Adrenal gland (tissue), 12 donors: ENCODE results near the gene LETMD1. TPM values are rescaled to one million over a fixed set of nuclear protein-coding genes. Genes with fewer than 3 reads are reported as not detected.

ENCODE experiments used
- DNase-seq, 7 donors: peaks; one replicate each; pipeline ENCODE4 v3.0.0-alpha.2; 2019 to 2020
- H3K27ac ChIP-seq, 5 donors: fragments of 200-600 bp; sonication (generic) in 4 of 5; 1 replicate in 3 of 5; 2 replicates in 2 of 5; pipeline versions ENCODE4 v1.5.1 to v1.8.0; 2016 to 2020; ENCODE audit warnings: mild to moderate bottlenecking in 1 of 5
- H3K27me3 ChIP-seq: fragments of 200-600 bp; 2 replicates; pipeline ENCODE4 v1.8.0; 2021
- H3K36me3 ChIP-seq, 2 donors: fragments of 200-600 bp; replicated peaks in 1 of 2; 1 replicate in 1 of 2; 2 replicates in 1 of 2; pipeline versions ENCODE4 v1.5.1 to v1.8.0; 2018 to 2022
- H3K4me1 ChIP-seq, 2 donors: fragments of 200-600 bp; replicated peaks in 1 of 2; 1 replicate in 1 of 2; 2 replicates in 1 of 2; pipeline versions ENCODE4 v1.5.1 to v1.8.0; 2018 to 2021
- H3K4me3 ChIP-seq, 4 donors: fragments of 200-600 bp; sonication (generic) in 3 of 4; one replicate each; pipeline ENCODE4 v1.5.1; 2016 to 2018
- H3K9me3 ChIP-seq, 3 donors: fragments of 200-600 bp; sonication (generic) in 1 of 3; replicated peaks in 1 of 3; 1 replicate in 2 of 3; 2 replicates in 1 of 3; pipeline versions ENCODE4 v1.5.1 to v1.8.0; 2016 to 2021
- POLR2A ChIP-seq, 2 donors: fragments of 450-650 bp; IDR thresholded peaks; one replicate each; pipeline ENCODE4 v1.6.1; 2017; ENCODE audit warnings: antibody characterized with exemption in 2 of 2, mild to moderate bottlenecking in 2 of 2, moderate library complexity in 1 of 2
- WGBS, 4 donors: extraction: QIAGEN DNeasy Blood & Tissue Kit in 2 of 4; methylation state at CpG; one replicate each; pipeline versions ENCODE4 v1.1.5 to v1.1.7; 2013 to 2017; 5-methylcytosine and 5-hydroxymethylcytosine counted together
- intact Hi-C, 2 donors: fragments of 100-400 bp; cut with DNase I; formaldehyde crosslinking; loops; one replicate each; pipeline versions ENCODE4 v1.14.1 to v1.15.0; 2022 to 2023
- polyA plus RNA-seq, 3 donors: library from polyadenylated mRNA; stranded (reverse); fragments of 200-250 nt in 2 of 3; fragments of 350-450 nt in 1 of 3; fragmentation: Illumina TruSeq in 1 of 3; extraction: RNeasy Lipid Tissue Mini Kit (QIAGEN cat#74804) in 1 of 3; gene quantifications; one replicate each; pipeline ENCODE4 v1.2.3, GENCODE V29; 2013 to 2014
- small RNA-seq, 2 donors: library from RNA; depleted of rRNA; stranded (forward); fragments of <200 nt; gene quantifications; one replicate each; pipeline ENCODE3, GENCODE V24; 2016
- total RNA-seq, 9 donors: library from RNA; depleted of rRNA in 4 of 9; stranded (reverse); fragments of >200 nt in 4 of 9; fragments of 120-200 nt in 1 of 9; fragmentation: NEBNext Ultra II Directional in 1 of 9; extraction: Animal tissue kit (Norgen Biotek cat#: 25700) in 1 of 9; gene quantifications; one replicate each; pipeline versions ENCODE4 v1.1.0 to v1.2.4, GENCODE V29; 2013 to 2023
- TF ChIP-seq, protein P1 (sequence below), 6 experiments: fragments of 450-650 bp in 4 of 6; fragments of 200-600 bp in 2 of 6; sonication (generic) in 1 of 6; IDR thresholded peaks; 1 replicate in 5 of 6; 2 replicates in 1 of 6; pipeline versions ENCODE4 v1.5.1 to v1.8.0; 2016 to 2021; ENCODE audit warnings: antibody characterized with exemption in 6 of 6, mild to moderate bottlenecking in 2 of 6, moderate library complexity in 1 of 6
- donor health status: healthy with polysubstance abuse.
- donor health status: Bipolar disorder and iron deficiency.
- donor health status: DM: yes; HTN: yes; CAD: no.
- donor health status: DM: no; HTN: no; CAD: no.
- donor health status: DM: no; HTN: no; CAD: no.
- donor health status: DM: yes; HTN: yes; CAD: no.

LETMD1 gene
- total and polyA plus RNA-seq, 12 donors: 37.7 to 122 (median 73.2) TPM

- H3K36me3 ChIP-seq: peaks cover 0 to 87% of the 10 kb centered on the region in 2 donors
- TF ChIP-seq, protein P1, sequence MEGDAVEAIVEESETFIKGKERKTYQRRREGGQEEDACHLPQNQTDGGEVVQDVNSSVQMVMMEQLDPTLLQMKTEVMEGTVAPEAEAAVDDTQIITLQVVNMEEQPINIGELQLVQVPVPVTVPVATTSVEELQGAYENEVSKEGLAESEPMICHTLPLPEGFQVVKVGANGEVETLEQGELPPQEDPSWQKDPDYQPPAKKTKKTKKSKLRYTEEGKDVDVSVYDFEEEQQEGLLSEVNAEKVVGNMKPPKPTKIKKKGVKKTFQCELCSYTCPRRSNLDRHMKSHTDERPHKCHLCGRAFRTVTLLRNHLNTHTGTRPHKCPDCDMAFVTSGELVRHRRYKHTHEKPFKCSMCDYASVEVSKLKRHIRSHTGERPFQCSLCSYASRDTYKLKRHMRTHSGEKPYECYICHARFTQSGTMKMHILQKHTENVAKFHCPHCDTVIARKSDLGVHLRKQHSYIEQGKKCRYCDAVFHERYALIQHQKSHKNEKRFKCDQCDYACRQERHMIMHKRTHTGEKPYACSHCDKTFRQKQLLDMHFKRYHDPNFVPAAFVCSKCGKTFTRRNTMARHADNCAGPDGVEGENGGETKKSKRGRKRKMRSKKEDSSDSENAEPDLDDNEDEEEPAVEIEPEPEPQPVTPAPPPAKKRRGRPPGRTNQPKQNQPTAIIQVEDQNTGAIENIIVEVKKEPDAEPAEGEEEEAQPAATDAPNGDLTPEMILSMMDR (IDR thresholded peaks at IDR 0.05): no peak
- no peak for TF ChIP-seq POLR2A (IDR thresholded peaks at IDR 0.05)
- WGBS, 4 donors: 92 to 100% (median 98%) methylated on average over 1 of the region's 1 CpG
- DNase-seq: no peak
- no peaks in the 10 kb centered on the region for H3K4me1 ChIP-seq
- no peaks in the 10 kb centered on the region for H3K27me3 ChIP-seq
- no peak overlapping the region for H3K27ac ChIP-seq
- intact Hi-C loops: no loop called here
- H3K4me3 ChIP-seq: no peak overlapping the region
- no peaks in the 10 kb centered on the region for H3K9me3 ChIP-seq
These were observed 50.5 kb downstream of the LETMD1 start for GRCh38 chr12:51098611-51099010.

DNA sequence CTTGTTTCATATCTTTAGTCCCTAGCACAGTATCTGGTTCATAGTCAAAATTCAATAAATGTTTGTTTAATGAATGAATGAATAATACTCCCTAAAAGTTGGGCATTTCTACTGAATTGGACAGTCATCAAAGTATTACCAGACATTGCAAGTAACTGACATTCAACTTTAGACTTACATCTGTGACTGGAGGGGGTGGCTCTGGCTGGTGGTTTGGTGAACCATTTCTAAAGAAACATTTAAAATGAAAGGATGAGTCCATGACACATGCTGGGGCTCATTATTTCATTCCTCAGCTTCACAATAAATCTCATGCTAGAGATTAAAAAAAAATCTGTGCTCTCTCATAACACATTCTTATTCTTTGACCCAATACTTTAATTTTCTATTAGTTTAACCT, 55.9 kb downstream of the LETMD1 start:
- intact Hi-C loops: no loop called here
- H3K36me3 ChIP-seq: peaks cover 0 to 63% of the 10 kb centered on the region in 2 donors
- DNase-seq: no peak
- no peaks in the 10 kb centered on the region for H3K27me3 ChIP-seq
- no peak for TF ChIP-seq POLR2A (IDR thresholded peaks at IDR 0.05)
- TF ChIP-seq, protein P1 (IDR thresholded peaks at IDR 0.05): no peak
- no peaks in the 10 kb centered on the region for H3K9me3 ChIP-seq
- no peak overlapping the region for H3K4me3 ChIP-seq
- H3K27ac ChIP-seq: no peak overlapping the region
- H3K4me1 ChIP-seq: no peaks in the 10 kb centered on the region

GRCh38 chr12:51108136-51108535, 60.0 kb downstream of the LETMD1 start:
- H3K4me3 ChIP-seq: no peak overlapping the region
- no peak for DNase-seq
- H3K27ac ChIP-seq: no peak overlapping the region
- intact Hi-C loops: no loop called here
- 73 to 86% (median 79%) methylated on average over 4 of the region's 4 CpGs for WGBS, 4 donors
- H3K27me3 ChIP-seq: no peaks in the 10 kb centered on the region
- no peaks in the 10 kb centered on the region for H3K9me3 ChIP-seq
- TF ChIP-seq, protein P1 (IDR thresholded peaks at IDR 0.05): no peak
- no peak for TF ChIP-seq POLR2A (IDR thresholded peaks at IDR 0.05)
- H3K36me3 ChIP-seq: peaks cover 0 to 61% of the 10 kb centered on the region in 2 donors
- no peaks in the 10 kb centered on the region for H3K4me1 ChIP-seq

Small RNAs within 50 kb of the gene (small RNA-seq; reads per million reads assigned to genes)
- gene RNU6-1273P: 0 reads per million in 2 donors
- gene RNU6-87P: 0 reads per million in 2 donors

Other genes with a start within 250 kb of the LETMD1 start
- under 1 TPM in 1 of 9 donors, not detected in 8; 0.39 TPM for gene TMPRSS12, start 205.4 kb upstream of the LETMD1 start, total RNA-seq
- under 1 TPM in 1 of 3 donors, not detected in 2; 0.03 TPM for gene TMPRSS12, start 205.4 kb upstream of the LETMD1 start, polyA plus RNA-seq
- gene HIGD1C, start 95.8 kb upstream of the LETMD1 start, total RNA-seq: not detected
- gene HIGD1C, start 95.8 kb upstream of the LETMD1 start, polyA plus RNA-seq: not detected
- 10 to 100 TPM; 30.2 to 82.2 (median 60.7) TPM for gene SLC11A2, start 21.9 kb upstream of the LETMD1 start, total RNA-seq
- 10 to 100 TPM; 21.7 to 33.2 (median 21.8) TPM for gene SLC11A2, start 21.9 kb upstream of the LETMD1 start, polyA plus RNA-seq
- gene CSRNP2, start 35.3 kb downstream of the LETMD1 start, total RNA-seq: 10 to 100 TPM; 15.6 to 29.2 (median 25.0) TPM
- 10 to 100 TPM; 20.1 to 22.8 (median 22.0) TPM for gene CSRNP2, start 35.3 kb downstream of the LETMD1 start, polyA plus RNA-seq
- 10 to 100 TPM in 8 of 9 donors, 1 to 10 TPM in 1; 9.4 to 28.5 (median 18.5) TPM for gene TFCP2, start 124.8 kb downstream of the LETMD1 start, total RNA-seq
- 10 to 100 TPM; 11.1 to 28.7 (median 11.5) TPM for gene TFCP2, start 124.8 kb downstream of the LETMD1 start, polyA plus RNA-seq
- gene POU6F1, start 169.7 kb downstream of the LETMD1 start, total RNA-seq: 10 to 100 TPM in 4 of 9 donors, 1 to 10 TPM in 5; 2.4 to 19.3 (median 9.5) TPM
- gene POU6F1, start 169.7 kb downstream of the LETMD1 start, polyA plus RNA-seq: 10 to 100 TPM in 2 of 3 donors, 1 to 10 TPM in 1; 2.2 to 18.2 (median 16.9) TPM
- gene DAZAP2, start 190.5 kb downstream of the LETMD1 start, total RNA-seq: 100 to 1,000 TPM; 146 to 454 (median 227) TPM
- gene DAZAP2, start 190.5 kb downstream of the LETMD1 start, polyA plus RNA-seq: 100 to 1,000 TPM in 2 of 3 donors, 10 to 100 TPM in 1; 85.8 to 279 (median 116) TPM
- gene SMAGP, start 222.1 kb downstream of the LETMD1 start, total RNA-seq: 10 to 100 TPM in 6 of 9 donors, 1 to 10 TPM in 3; 2.7 to 32.6 (median 14.1) TPM
- gene SMAGP, start 222.1 kb downstream of the LETMD1 start, polyA plus RNA-seq: 10 to 100 TPM in 1 of 3 donors, 1 to 10 TPM in 2; 6.0 to 10.9 (median 9.9) TPM